HFFc6 (cell line): ENCODE data around the gene MARCO. TPM values are rescaled to one million over a fixed set of nuclear protein-coding genes. Genes with fewer than 3 reads are reported as not detected.

Experiments used
- DNase-seq: peaks from one replicate; pipeline ENCODE4 v3.0.0-alpha.2; 2018
- H3K27ac Mint-ChIP-seq: 2 replicates; pipeline ENCODE4 v1.8.0; 2020; ENCODE audit warnings: mild to moderate bottlenecking, mixed read lengths
- H3K27me3 Mint-ChIP-seq: 2 replicates; pipeline ENCODE4 v1.8.0; 2021; ENCODE audit warnings: mild to moderate bottlenecking, moderate library complexity, mixed read lengths; ENCODE audit not compliant: insufficient read depth
- H3K36me3 Mint-ChIP-seq: 2 replicates; pipeline ENCODE4 v1.8.0; 2021; ENCODE audit warnings: low read depth, mixed read lengths
- H3K4me1 Mint-ChIP-seq: 2 replicates; pipeline ENCODE4 v1.8.0; 2020; ENCODE audit warnings: low read depth, mixed read lengths
- H3K4me3 Mint-ChIP-seq: 2 replicates; pipeline ENCODE4 v1.8.0; 2020; ENCODE audit warnings: mild to moderate bottlenecking, moderate library complexity, mixed read lengths
- H3K9me3 Mint-ChIP-seq: 2 replicates; pipeline ENCODE4 v1.8.0; 2020; ENCODE audit warnings: mild to moderate bottlenecking, mixed read lengths
- total RNA-seq, 6 experiments: library from RNA; stranded (reverse); fragmentation: NEBNext Ultra II Directional; extraction: Animal tissue kit (Norgen Biotek cat#: 25700); gene quantifications; 2 replicates in 1 of 6; 3 replicates in 5 of 6; pipeline ENCODE4 v1.2.3, GENCODE V29; 2021
- TF ChIP-seq, protein P1 (sequence below): fragments of 200-600 bp; sonication (generic); IDR thresholded peaks from 2 replicates; pipeline ENCODE4 v1.5.0; 2021; ENCODE audit warnings: antibody characterized with exemption, mild to moderate bottlenecking

MARCO gene
- total RNA-seq, 6 experiments from 2014 or later, result not detected

DNA sequence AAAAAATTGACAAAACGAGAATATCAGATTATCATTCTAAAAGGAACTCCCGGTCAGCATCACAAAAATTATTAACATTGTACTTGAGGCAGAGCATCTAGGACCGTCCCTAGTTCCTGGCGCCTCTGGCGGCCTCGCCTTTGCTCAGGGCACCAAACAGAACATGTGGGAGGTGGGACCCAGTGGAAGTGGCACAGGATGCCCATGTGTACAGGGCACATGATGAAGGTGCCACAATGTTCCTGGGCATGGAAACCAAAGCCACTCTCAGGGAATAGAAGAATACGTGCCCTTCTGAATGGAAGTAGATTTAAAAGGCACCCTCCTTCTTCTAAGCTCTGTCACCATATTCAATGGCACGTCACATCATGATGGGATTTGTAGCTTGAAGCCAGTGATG is 30.1 kb upstream of the MARCO start:
- Mint-ChIP-seq H3K27ac (no peak overlapping the region), H3K36me3 (no peaks in the 10 kb centered on the region), H3K27me3 (no peaks in the 10 kb centered on the region), H3K4me1 (peaks cover 8% of the 10 kb centered on the region), H3K9me3 (no peaks in the 10 kb centered on the region), H3K4me3 (no peak overlapping the region)
- no peak for DNase-seq
- TF ChIP-seq, protein P1, sequence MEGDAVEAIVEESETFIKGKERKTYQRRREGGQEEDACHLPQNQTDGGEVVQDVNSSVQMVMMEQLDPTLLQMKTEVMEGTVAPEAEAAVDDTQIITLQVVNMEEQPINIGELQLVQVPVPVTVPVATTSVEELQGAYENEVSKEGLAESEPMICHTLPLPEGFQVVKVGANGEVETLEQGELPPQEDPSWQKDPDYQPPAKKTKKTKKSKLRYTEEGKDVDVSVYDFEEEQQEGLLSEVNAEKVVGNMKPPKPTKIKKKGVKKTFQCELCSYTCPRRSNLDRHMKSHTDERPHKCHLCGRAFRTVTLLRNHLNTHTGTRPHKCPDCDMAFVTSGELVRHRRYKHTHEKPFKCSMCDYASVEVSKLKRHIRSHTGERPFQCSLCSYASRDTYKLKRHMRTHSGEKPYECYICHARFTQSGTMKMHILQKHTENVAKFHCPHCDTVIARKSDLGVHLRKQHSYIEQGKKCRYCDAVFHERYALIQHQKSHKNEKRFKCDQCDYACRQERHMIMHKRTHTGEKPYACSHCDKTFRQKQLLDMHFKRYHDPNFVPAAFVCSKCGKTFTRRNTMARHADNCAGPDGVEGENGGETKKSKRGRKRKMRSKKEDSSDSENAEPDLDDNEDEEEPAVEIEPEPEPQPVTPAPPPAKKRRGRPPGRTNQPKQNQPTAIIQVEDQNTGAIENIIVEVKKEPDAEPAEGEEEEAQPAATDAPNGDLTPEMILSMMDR, result no peak

GRCh38 chr2:118913131-118913802 is 28.7 kb upstream of the MARCO start:
- TF ChIP-seq, protein P1, result no peak
- Mint-ChIP-seq H3K9me3 (no peaks in the 10 kb centered on the region), H3K4me1 (peaks cover 8% of the 10 kb centered on the region), H3K27me3 (no peaks in the 10 kb centered on the region; the same call in 1 of the 2 replicates), H3K36me3 (no peaks in the 10 kb centered on the region), H3K27ac (no peak overlapping the region; the same call in 1 of the 2 replicates), H3K4me3 (no peak overlapping the region)
- no peak for DNase-seq

DNA sequence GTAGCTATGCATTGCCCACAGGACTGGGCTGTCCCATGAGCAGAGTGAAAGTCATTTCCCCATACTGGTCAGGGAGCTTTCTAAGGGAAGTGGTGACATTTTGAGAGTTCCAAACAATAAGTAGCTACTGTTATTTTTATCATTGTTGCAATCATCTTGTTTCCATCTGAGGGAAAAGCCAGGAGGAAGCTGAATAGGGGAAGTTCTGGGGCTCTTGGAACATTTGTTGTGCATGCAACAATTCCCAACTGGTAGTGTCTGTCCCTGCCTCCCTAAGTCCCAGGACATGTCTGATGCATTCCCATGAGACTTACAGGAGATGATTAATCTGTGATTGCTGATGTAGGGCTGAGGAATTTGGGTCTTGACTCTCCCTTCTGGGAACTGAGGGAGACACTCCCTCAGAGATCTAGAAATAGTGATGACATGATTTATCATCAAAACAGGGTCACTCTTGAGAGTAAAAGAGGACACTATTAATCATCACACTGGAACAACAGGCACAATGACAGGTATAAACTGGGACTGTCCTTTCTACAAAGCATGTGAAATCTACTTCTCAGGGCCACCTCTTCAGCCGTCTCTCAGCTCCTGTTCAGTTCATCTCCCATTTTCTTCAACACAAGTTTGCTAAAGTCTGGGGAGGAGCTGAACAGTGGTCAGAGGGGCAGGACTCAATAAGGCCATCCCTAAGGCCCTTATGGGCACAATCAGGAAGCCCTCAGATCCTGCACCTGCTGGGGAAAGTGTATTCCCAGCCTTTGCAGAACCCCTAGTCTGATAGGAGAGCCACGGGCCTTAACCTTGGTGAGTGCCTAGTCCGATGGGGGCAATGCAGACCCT is 28.0 kb upstream of the MARCO start:
- H3K27me3 Mint-ChIP-seq, result no peaks in the 10 kb centered on the region; the same call in 1 of the 2 replicates
- H3K27ac Mint-ChIP-seq, result no peak overlapping the region; the same call in 1 of the 2 replicates
- peak; percentile 38 for DNase-seq
- peaks cover 8% of the 10 kb centered on the region for H3K4me1 Mint-ChIP-seq
- no peaks in the 10 kb centered on the region for H3K36me3 Mint-ChIP-seq
- TF ChIP-seq, protein P1, result no peak
- no peak overlapping the region for H3K4me3 Mint-ChIP-seq
- no peaks in the 10 kb centered on the region for H3K9me3 Mint-ChIP-seq

DNA sequence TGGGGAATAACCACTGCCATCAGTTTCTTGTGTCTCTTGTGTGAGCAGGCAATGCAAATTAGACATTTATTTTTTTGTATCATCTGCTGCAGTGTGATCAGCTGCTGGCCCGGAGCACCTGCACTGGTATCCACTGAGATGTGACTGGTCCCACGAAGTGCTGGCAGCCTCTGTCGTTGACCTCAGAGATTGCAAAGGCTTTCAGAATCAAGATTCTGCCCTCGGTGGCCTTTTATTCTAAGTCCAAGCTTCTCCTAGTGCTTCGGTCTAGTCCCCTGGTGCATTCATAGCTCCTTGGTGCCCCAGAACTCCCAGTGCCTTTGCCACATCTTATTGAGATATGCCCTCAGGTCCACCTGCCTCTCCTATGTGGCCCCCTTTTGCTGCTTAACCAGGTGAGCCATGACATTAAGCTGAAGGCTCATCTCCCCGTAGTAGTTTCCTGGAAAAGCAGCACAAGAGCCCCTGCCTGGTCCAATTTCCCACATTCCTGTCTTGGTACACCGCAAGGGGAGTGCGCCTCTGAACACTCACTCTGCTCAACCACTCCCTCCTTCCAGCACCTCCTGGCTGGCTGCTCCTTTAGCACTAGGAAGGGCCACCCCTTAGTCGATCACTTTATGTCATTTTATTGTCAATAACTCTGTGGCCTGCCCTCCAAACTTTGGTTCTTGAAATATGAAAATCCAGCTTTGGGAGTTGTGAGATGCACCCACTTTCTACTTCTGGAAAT is 27.1 kb upstream of the MARCO start:
- Mint-ChIP-seq H3K4me3 (no peak overlapping the region), H3K36me3 (no peaks in the 10 kb centered on the region), H3K4me1 (peaks cover 8% of the 10 kb centered on the region), H3K9me3 (no peaks in the 10 kb centered on the region), H3K27ac (no peak overlapping the region), H3K27me3 (peaks cover 2% of the 10 kb centered on the region; the same call in 1 of the 2 replicates)
- TF ChIP-seq, protein P1, result no peak
- DNase-seq, result no peak

GRCh38 chr2:118918017-118918416 is 24.0 kb upstream of the MARCO start:
- H3K27ac Mint-ChIP-seq, result no peak overlapping the region
- DNase-seq, result no peak
- no peaks in the 10 kb centered on the region for H3K36me3 Mint-ChIP-seq
- TF ChIP-seq, protein P1, result no peak
- H3K27me3 Mint-ChIP-seq, result peaks cover 2% of the 10 kb centered on the region; the same call in 1 of the 2 replicates
- peaks cover 8% of the 10 kb centered on the region for H3K4me1 Mint-ChIP-seq
- H3K9me3 Mint-ChIP-seq, result no peaks in the 10 kb centered on the region
- no peak overlapping the region for H3K4me3 Mint-ChIP-seq
